ENCODE measurements around the gene GRIK3. TPM values are rescaled to one million over a fixed set of nuclear protein-coding genes. Genes with fewer than 3 reads are reported as not detected.

Gene GRIK3
- total RNA-seq, 6 experiments from 2014 or later = not detected

- Mint-ChIP-seq H3K4me1 (ENCODE audit: low read depth) (no peaks in the 10 kb centered on the region), H3K36me3 (ENCODE audit: low read depth) (no peaks in the 10 kb centered on the region; the same call in 1 of the 2 replicates), H3K27ac (no peak overlapping the region), H3K9me3 (peaks cover 67% of the 10 kb centered on the region), H3K4me3 (no peak overlapping the region), H3K27me3 (ENCODE audit: insufficient read depth) (no peaks in the 10 kb centered on the region)
- no peak for TF ChIP-seq CTCF (IDR thresholded peaks at IDR 0.05)
- DNase-seq = no peak
Measured at GRCh38 chr1:36879613-36880012, 154.7 kb downstream of the GRIK3 start.

GRCh38 chr1:36876990-36877389, 157.3 kb downstream of the GRIK3 start:
- no peak overlapping the region for H3K4me3 Mint-ChIP-seq
- DNase-seq = no peak
- H3K36me3 Mint-ChIP-seq (ENCODE audit: low read depth) = peaks cover 5% of the 10 kb centered on the region; the same call in 1 of the 2 replicates
- H3K9me3 Mint-ChIP-seq = peaks cover 76% of the 10 kb centered on the region
- H3K27ac Mint-ChIP-seq = no peak overlapping the region
- no peak for TF ChIP-seq CTCF (IDR thresholded peaks at IDR 0.05)
- no peaks in the 10 kb centered on the region for H3K27me3 Mint-ChIP-seq (ENCODE audit: insufficient read depth)
- H3K4me1 Mint-ChIP-seq (ENCODE audit: low read depth) = no peaks in the 10 kb centered on the region

GRCh38 chr1:36874271-36875060, 159.8 kb downstream of the GRIK3 start:
- no peaks in the 10 kb centered on the region for H3K27me3 Mint-ChIP-seq (ENCODE audit: insufficient read depth)
- DNase-seq = no peak
- TF ChIP-seq CTCF (IDR thresholded peaks at IDR 0.05) = no peak

GRCh38 chr1:36872858-36873257, 161.5 kb downstream of the GRIK3 start:
- Mint-ChIP-seq H3K4me1 (ENCODE audit: low read depth) (no peaks in the 10 kb centered on the region), H3K36me3 (ENCODE audit: low read depth) (peaks cover 5% of the 10 kb centered on the region; the same call in 1 of the 2 replicates), H3K4me3 (no peak overlapping the region), H3K9me3 (peaks cover 57% of the 10 kb centered on the region), H3K27me3 (ENCODE audit: insufficient read depth) (no peaks in the 10 kb centered on the region), H3K27ac (no peak overlapping the region)
- no peak for DNase-seq
- no peak for TF ChIP-seq CTCF (IDR thresholded peaks at IDR 0.05)

More at GRCh38 chr1:36874271-36875060, 159.8 kb downstream of the GRIK3 start:
- Mint-ChIP-seq H3K27ac (no peak overlapping the region), H3K9me3 (peaks cover 60% of the 10 kb centered on the region), H3K4me3 (no peak overlapping the region), H3K36me3 (ENCODE audit: low read depth) (peaks cover 5% of the 10 kb centered on the region; the same call in 1 of the 2 replicates), H3K4me1 (ENCODE audit: low read depth) (no peaks in the 10 kb centered on the region)

- H3K4me3 Mint-ChIP-seq = no peak overlapping the region
- no peak for TF ChIP-seq CTCF (IDR thresholded peaks at IDR 0.05)
- no peak for DNase-seq
- H3K9me3 Mint-ChIP-seq = peaks cover 54% of the 10 kb centered on the region
- H3K4me1 Mint-ChIP-seq (ENCODE audit: low read depth) = no peaks in the 10 kb centered on the region
- no peak overlapping the region for H3K27ac Mint-ChIP-seq
- H3K36me3 Mint-ChIP-seq (ENCODE audit: low read depth) = peaks cover 5% of the 10 kb centered on the region; the same call in 1 of the 2 replicates
- no peaks in the 10 kb centered on the region for H3K27me3 Mint-ChIP-seq (ENCODE audit: insufficient read depth)
Measured at GRCh38 chr1:36872126-36872754, 162.1 kb downstream of the GRIK3 start.

All from HFFc6 (cell line).